ENCODE data around the gene GPALPP1. TPM values are rescaled to one million over a fixed set of nuclear protein-coding genes. Genes with fewer than 3 reads are reported as not detected.
A peak's percentile ranks its signal among the peaks of the same experiment; 100 is the strongest.

GPALPP1 gene
- total RNA-seq, 1 donor from 2014 or later, result 32.9 TPM

GRCh38 chr13:44961997-44962396 lies 27.3 kb upstream of the GPALPP1 start:
- peaks cover 41% of the 10 kb centered on the region for H3K36me3 Mint-ChIP-seq (ENCODE audit: low read depth)
- no peak overlapping the region for H3K4me3 Mint-ChIP-seq
- peaks cover 7% of the 10 kb centered on the region for H3K9me3 Mint-ChIP-seq

DNA sequence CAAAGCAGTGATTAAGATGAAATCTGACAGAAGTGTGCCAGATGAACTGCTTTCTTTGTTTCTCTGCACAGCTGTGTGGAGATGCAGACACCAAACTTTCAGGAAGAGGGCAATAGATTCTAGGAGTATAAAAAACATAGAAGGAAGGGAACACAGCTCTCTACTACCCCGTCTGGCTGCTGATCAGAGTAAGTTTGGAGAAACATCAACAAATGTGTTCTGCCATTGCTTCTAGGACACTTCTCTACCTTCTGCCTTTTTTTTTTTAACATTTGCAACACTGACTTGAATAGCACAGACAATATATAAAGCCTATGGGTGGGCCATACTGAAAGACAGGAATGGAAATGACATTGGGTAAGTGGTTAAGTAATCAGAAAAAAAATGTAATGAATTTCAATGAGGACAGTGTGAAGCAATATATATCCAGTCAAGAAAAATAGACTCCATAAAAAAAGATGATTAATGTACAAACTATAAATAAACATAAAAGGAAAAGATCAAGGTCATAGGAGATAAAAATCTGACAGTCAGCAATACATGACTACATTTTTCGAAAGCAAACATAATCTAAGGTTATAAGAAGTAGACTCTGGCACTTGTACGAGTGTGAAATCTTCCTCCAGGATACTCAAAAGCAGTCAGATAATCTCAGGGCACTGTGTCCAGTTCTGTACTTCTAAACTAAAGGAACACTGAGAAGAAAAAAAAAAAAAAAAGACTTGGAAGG lies 21.5 kb upstream of the GPALPP1 start:
- Mint-ChIP-seq H3K36me3 (ENCODE audit: low read depth) (peaks cover 22% of the 10 kb centered on the region), H3K4me3 (no peak overlapping the region), H3K9me3 (no peaks in the 10 kb centered on the region), H3K4me1 (no peaks in the 10 kb centered on the region), H3K27me3 (ENCODE audit: low read depth) (no peaks in the 10 kb centered on the region), H3K27ac (ENCODE audit: unreplicated experiment) (no peak overlapping the region)
- TF ChIP-seq CTCF (conservative IDR thresholded peaks at IDR 0.05), result peak; percentile 47
- no peak for DNase-seq (ENCODE audit: low read depth, low spot score)

More at GRCh38 chr13:44961997-44962396, 27.3 kb upstream of the GPALPP1 start:
- TF ChIP-seq CTCF (conservative IDR thresholded peaks at IDR 0.05), result no peak
- Mint-ChIP-seq H3K27me3 (ENCODE audit: low read depth) (no peaks in the 10 kb centered on the region), H3K27ac (ENCODE audit: unreplicated experiment) (no peak overlapping the region), H3K4me1 (no peaks in the 10 kb centered on the region)
- no peak for DNase-seq (ENCODE audit: low read depth, low spot score)

- no peaks in the 10 kb centered on the region for H3K27me3 Mint-ChIP-seq (ENCODE audit: low read depth)
- H3K27ac Mint-ChIP-seq (ENCODE audit: unreplicated experiment), result no peak overlapping the region
- no peak for DNase-seq (ENCODE audit: low read depth, low spot score)
- no peaks in the 10 kb centered on the region for H3K4me1 Mint-ChIP-seq
- peaks cover 17% of the 10 kb centered on the region for H3K36me3 Mint-ChIP-seq (ENCODE audit: low read depth)
- H3K9me3 Mint-ChIP-seq, result no peaks in the 10 kb centered on the region
- H3K4me3 Mint-ChIP-seq, result no peak overlapping the region
- no peak for TF ChIP-seq CTCF (conservative IDR thresholded peaks at IDR 0.05)
These were observed 20.9 kb upstream of the GPALPP1 start for GRCh38 chr13:44968434-44968815.

- H3K4me3 Mint-ChIP-seq, result no peak overlapping the region
- peak; percentile 92 for TF ChIP-seq CTCF (conservative IDR thresholded peaks at IDR 0.05)
- no peaks in the 10 kb centered on the region for H3K4me1 Mint-ChIP-seq
- DNase-seq (ENCODE audit: low read depth, low spot score), result no peak
- peaks cover 5% of the 10 kb centered on the region for H3K36me3 Mint-ChIP-seq (ENCODE audit: low read depth)
- no peak overlapping the region for H3K27ac Mint-ChIP-seq (ENCODE audit: unreplicated experiment)
- no peaks in the 10 kb centered on the region for H3K27me3 Mint-ChIP-seq (ENCODE audit: low read depth)
- H3K9me3 Mint-ChIP-seq, result no peaks in the 10 kb centered on the region
These were observed 19.5 kb upstream of the GPALPP1 start for GRCh38 chr13:44969551-44970484.

DNA sequence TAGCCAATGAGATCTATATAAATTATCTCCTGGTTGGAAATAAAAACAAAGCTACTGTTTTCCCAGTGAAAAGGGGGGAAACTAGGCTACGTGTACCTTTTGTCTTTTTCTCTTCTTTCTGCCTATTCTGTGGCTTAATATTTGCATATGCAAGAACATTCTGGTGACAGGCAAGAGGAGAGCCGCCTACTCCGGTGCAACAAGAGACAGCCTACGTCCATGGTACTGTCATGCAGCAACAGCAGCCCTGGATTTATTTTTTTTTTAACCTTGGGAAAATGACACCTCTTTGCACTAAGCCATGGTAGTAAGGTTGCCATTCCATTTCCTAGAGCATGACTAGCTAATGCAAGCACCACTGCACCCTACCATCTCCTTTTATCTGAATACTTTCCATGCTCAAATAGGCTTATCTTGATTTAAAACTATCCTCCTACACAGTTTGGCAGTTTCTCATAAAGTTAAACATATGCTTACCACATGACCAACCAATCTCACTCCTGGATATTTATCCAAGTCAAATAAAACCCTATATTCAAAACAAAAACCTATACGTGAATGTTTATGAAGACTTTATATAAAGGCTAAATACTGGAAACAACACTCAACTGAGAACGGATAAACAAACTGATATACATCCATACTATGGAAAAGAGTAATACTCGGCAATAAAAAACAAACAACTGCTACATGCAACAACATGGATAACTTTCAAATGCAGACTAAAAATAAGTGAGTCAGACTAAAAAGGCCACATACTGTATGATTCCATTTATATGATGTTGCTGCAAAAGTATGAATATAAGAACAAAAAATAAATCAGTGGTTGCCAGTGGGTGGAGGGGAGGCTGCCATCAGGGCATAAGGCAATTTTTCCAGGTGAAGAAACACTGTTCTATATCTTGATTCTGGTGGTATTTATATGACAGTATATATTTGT lies 17.4 kb upstream of the GPALPP1 start:
- TF ChIP-seq CTCF (conservative IDR thresholded peaks at IDR 0.05), result no peak
- Mint-ChIP-seq H3K36me3 (ENCODE audit: low read depth) (no peaks in the 10 kb centered on the region), H3K4me3 (no peak overlapping the region), H3K9me3 (no peaks in the 10 kb centered on the region), H3K4me1 (no peaks in the 10 kb centered on the region), H3K27me3 (ENCODE audit: low read depth) (no peaks in the 10 kb centered on the region), H3K27ac (ENCODE audit: unreplicated experiment) (no peak overlapping the region)
- no peak for DNase-seq (ENCODE audit: low read depth, low spot score)

Data from neural crest cell (in vitro differentiated cells).